Muscle layer of colon (tissue), 2 donors: Measurements from ENCODE around the gene HSPA1A.
"Not testable (repeated sequence)": the region's sequence is repeated elsewhere in the genome, so short reads cannot be mapped to it uniquely, and the experiment has no call there.

Experiments
- H3K27ac ChIP-seq: one replicate; pipeline ENCODE4 v1.7.0; 2013; ENCODE audit warnings: low read depth, mild to moderate bottlenecking, low read length, moderate library complexity
- H3K27me3 ChIP-seq, 2 donors: one replicate each; pipeline ENCODE4 v1.7.0; 2013; ENCODE audit warnings: low read length in 2 of 2, mild to moderate bottlenecking in 2 of 2; ENCODE audit not compliant: insufficient read depth in 2 of 2, control insufficient read depth in 1 of 2
- H3K36me3 ChIP-seq: one replicate; pipeline ENCODE4 v1.7.0; 2013; ENCODE audit warnings: mild to moderate bottlenecking, low read length; ENCODE audit not compliant: insufficient read depth
- H3K4me1 ChIP-seq: one replicate; pipeline ENCODE4 v1.7.0; 2013; ENCODE audit warnings: mild to moderate bottlenecking, low read length; ENCODE audit not compliant: insufficient read depth
- H3K4me3 ChIP-seq, 2 donors: one replicate each; pipeline ENCODE4 v1.7.0; 2013; ENCODE audit warnings: low read length in 2 of 2, low read depth in 1 of 2, mild to moderate bottlenecking in 1 of 2, moderate library complexity in 1 of 2
- H3K9ac ChIP-seq: one replicate; pipeline ENCODE4 v1.7.0; 2013; ENCODE audit warnings: low read length
- H3K9me3 ChIP-seq: one replicate; pipeline ENCODE4 v1.7.0; 2013; ENCODE audit warnings: mild to moderate bottlenecking, low read length
- donor health status: abdominal sarcoma.
- donor health status: Adenocarcinoma of cecum.

The HSPA1A gene

DNA sequence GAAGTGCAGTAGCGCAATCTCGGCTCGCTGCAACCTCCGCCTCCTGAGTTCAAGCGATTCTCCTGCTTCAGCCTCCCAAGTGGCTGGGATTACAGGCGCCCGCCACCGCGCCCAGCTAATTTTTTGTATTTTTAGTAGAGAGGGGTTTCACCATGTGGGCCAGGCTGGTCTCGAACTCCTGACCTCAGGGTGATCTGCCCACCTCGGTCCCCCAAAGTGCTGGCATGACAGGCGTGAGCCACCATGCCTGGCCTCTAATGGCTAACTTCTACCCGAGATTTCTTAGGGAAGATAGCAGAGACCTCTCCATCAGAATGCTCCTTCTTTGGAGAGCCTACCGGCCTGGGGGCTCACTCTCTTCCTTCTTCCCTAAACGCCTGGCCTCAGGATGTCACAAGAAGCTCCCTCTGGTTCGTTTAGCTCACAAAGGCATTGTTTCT, 48.8 kb downstream of the HSPA1A start:
- H3K9me3 ChIP-seq, H3K27me3 ChIP-seq, H3K9ac ChIP-seq: not testable (repeated sequence)
- H3K36me3 ChIP-seq, result peaks cover 19% of the 10 kb centered on the region
- peaks cover 17% of the 10 kb centered on the region for H3K4me1 ChIP-seq
- H3K27ac ChIP-seq, result peak overlapping the region; percentile 65
- peak overlapping the region; percentile 65 to 69 for H3K4me3 ChIP-seq

DNA sequence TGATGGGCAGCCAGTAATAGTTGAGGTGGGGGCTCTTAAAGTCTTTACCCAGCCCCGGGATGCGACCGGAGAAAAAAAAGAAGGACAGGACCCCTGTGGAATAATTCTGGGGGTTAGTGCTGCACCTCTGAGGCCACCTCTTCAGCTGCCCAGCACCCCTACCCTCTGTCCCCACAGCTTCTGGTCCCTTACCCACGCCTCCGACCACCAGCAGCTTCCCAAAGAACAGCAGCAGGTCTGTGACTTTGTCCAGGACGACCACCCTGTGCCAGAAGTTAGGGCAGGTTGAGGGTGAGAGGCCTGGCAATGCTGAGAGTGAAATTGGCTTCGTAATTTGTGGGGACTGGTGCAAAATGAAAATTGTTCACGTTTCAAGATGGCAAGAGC, 49.5 kb downstream of the HSPA1A start:
- Histone ChIP-seq H3K9me3 (no peaks in the 10 kb centered on the region), H3K27me3 (no peaks in the 10 kb centered on the region), H3K27ac (no peak overlapping the region), H3K36me3 (peaks cover 13% of the 10 kb centered on the region), H3K4me3 (no peak overlapping the region), H3K9ac (no peak overlapping the region), H3K4me1 (peaks cover 17% of the 10 kb centered on the region)

DNA sequence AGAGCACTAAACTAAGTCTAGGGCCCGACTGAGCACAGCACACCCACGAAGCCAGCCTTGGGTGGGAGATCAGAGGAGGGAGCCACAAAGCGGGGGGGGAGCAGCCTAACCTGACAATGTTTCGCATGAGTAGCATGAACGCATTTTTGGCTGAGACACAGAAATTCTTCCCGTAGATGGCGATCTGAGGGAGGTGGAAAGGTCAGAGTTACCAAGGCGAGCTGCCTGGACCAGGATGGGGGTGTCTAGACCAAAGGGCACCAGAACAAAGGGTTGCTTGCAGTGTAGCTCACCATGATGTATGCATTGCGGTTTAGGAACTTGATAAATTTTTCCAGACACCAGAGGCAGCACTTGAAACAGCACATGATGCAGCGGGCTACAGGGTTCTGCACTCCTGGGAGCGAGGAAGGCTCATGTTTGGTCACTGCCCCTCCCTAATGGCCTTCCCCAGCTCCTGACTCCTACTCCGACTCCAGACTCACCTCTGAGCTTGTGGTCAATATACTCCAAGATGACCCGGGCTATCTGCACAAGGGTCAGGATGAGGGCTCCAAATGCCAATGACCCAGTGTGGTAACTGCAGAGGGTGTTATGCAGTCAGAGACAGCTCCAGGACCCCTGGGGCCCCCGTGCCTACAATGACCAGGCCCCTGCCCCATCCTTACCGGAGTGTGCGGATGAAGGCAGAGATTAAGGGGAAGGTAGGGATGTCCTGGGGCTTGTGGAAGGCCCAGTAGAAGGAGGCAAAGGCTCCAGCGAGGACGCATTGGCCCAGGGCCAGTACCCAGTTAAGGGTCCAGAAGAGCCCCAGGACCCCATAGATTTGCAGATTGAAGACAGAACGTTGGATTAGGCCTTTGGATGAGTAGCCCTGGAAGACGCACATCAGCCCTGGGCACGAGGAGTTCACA, 50.1 kb downstream of the HSPA1A start:
- H3K9ac ChIP-seq, result no peak overlapping the region
- peaks cover 17% of the 10 kb centered on the region for H3K4me1 ChIP-seq

More for the DNA sequence above, 50.1 kb downstream of the HSPA1A start:
- Histone ChIP-seq H3K9me3 (no peaks in the 10 kb centered on the region), H3K36me3 (peaks cover 6% of the 10 kb centered on the region), H3K4me3 (no peak overlapping the region), H3K27me3 (no peaks in the 10 kb centered on the region), H3K27ac (no peak overlapping the region)
